GM12878 (cell line): Measurements from ENCODE around the gene MEF2C. TPM values are rescaled to one million over a fixed set of nuclear protein-coding genes. Genes with fewer than 3 reads are reported as not detected.

Experiments used
- ATAC-seq: fragments of 200-7000 bp; cut with Tn5 transposase; 3 replicates; pipeline ENCODE4 v1.9.1; 2020; ENCODE audit warnings: mild to moderate bottlenecking, moderate library complexity
- BruUV-seq: library from RNA; stranded (reverse); fragments of 400-500 nt; replicated peaks from 2 replicates; lab custom pipeline; 2021; lab: Mats Ljungman, UMichigan
- CTCF ChIA-PET: fragments of 300-600 bp; sonication (Branson Sonifier 250); formaldehyde crosslinking; extraction: SDS; loops from one replicate; lab custom pipeline; 2021; ENCODE audit warnings: inconsistent platforms; lab: Yijun Ruan, JAX
- POLR2A ChIA-PET: fragments of 350-600 bp; formaldehyde crosslinking; extraction: SDS; loops from one replicate; lab custom pipeline; 2021; ENCODE audit warnings: inconsistent platforms; lab: Charles Lee
- RAD21 ChIA-PET: fragments of 300-600 bp; sonication (Branson Sonifier 250); formaldehyde crosslinking; loops from one replicate; lab custom pipeline; 2023; ENCODE audit warnings: antibody characterized with exemption; ENCODE audit not compliant: unreplicated experiment; lab: Charles Lee
- SMC1A ChIA-PET: fragments of 300-600 bp; sonication (Branson Sonifier 250); formaldehyde crosslinking; loops from one replicate; lab custom pipeline; 2023; ENCODE audit not compliant: unreplicated experiment, uncharacterized antibody; lab: Charles Lee
- DNase-seq: peaks from one replicate; pipeline ENCODE4 v3.0.0-alpha.2; 2011; ENCODE audit warnings: low read depth, low spot score
- FAIRE-seq: peaks from 3 replicates; lab custom pipeline; 2011; peaks lifted over from hg19 to GRCh38; lab: Jason Lieb, UNC
- H2AFZ ChIP-seq: 2 replicates; pipeline ENCODE4 v1.6.0; 2011; ENCODE audit warnings: low read depth, low read length, control low read depth; ENCODE audit not compliant: control insufficient read depth
- H3K27ac ChIP-seq: 2 replicates; pipeline ENCODE4 v1.5.1; 2011; ENCODE audit warnings: control low read depth; ENCODE audit not compliant: control insufficient read depth, insufficient read depth
- H3K27me3 ChIP-seq, 2 experiments: replicated peaks in 1 of 2; 2 replicates each; pipeline versions ENCODE4 v1.6.0 to v1.6.1; 2011; ENCODE audit warnings: low read length in 1 of 2; ENCODE audit not compliant: control insufficient read depth in 2 of 2, insufficient read depth in 2 of 2
- H3K36me3 ChIP-seq, 2 experiments: 2 replicates each; pipeline ENCODE4 v1.5.1; 2011; ENCODE audit warnings: low read length in 1 of 2; ENCODE audit not compliant: control insufficient read depth in 2 of 2, insufficient read depth in 2 of 2
- H3K4me1 ChIP-seq: 2 replicates; pipeline ENCODE4 v1.6.1; 2011; ENCODE audit warnings: mild to moderate bottlenecking, low read length, moderate library complexity, mixed read lengths; ENCODE audit not compliant: control insufficient read depth, insufficient read depth
- H3K4me2 ChIP-seq: 2 replicates; pipeline ENCODE4 v1.6.0; 2011; ENCODE audit warnings: control low read depth; ENCODE audit not compliant: control insufficient read depth, insufficient read depth
- H3K4me3 ChIP-seq: fragments of 200-600 bp; sonication (generic); 2 replicates; pipeline ENCODE4 v1.5.1; 2016
- H3K79me2 ChIP-seq: 2 replicates; pipeline ENCODE4 v1.6.0; 2011; ENCODE audit warnings: low read length; ENCODE audit not compliant: control insufficient read depth, insufficient read depth
- H3K9ac ChIP-seq: 2 replicates; pipeline ENCODE4 v1.8.0; 2011; ENCODE audit warnings: low read length, control low read depth, mixed read lengths; ENCODE audit not compliant: control insufficient read depth, insufficient read depth
- H3K9me3 ChIP-seq: replicated peaks from 3 replicates; pipeline ENCODE4 v1.5.1; 2011; ENCODE audit warnings: mild to moderate bottlenecking, low read length; ENCODE audit not compliant: control insufficient read depth, insufficient read depth
- H4K20me1 ChIP-seq: 2 replicates; pipeline ENCODE4 v1.6.0; 2011; ENCODE audit not compliant: control insufficient read depth, insufficient read depth
- BCL11A ChIP-seq: IDR thresholded peaks from 2 replicates; pipeline ENCODE4 v1.6.1; 2011; ENCODE audit warnings: low read depth, low read length
- IRF4 ChIP-seq: IDR thresholded peaks from 2 replicates; pipeline ENCODE4 v1.6.1; 2011; ENCODE audit warnings: low read depth, low read length
- JUNB ChIP-seq: IDR thresholded peaks from 2 replicates; pipeline ENCODE4 v1.6.1; 2016; ENCODE audit warnings: antibody characterized with exemption, mild to moderate bottlenecking
- MEF2A ChIP-seq: IDR thresholded peaks from 2 replicates; pipeline ENCODE4 v1.6.1; 2011; ENCODE audit warnings: low read depth, mild to moderate bottlenecking, low read length, moderate library complexity; ENCODE audit not compliant: insufficient read depth
- MLLT1 ChIP-seq: fragments of 450-650 bp; IDR thresholded peaks from 2 replicates; pipeline ENCODE4 v1.6.1; 2016; ENCODE audit warnings: mild to moderate bottlenecking
- PRDM15 ChIP-seq: fragments of 450-650 bp; formaldehyde crosslinking; IDR thresholded peaks from 2 replicates; pipeline ENCODE4 v1.4.0; 2020; ENCODE audit warnings: mild to moderate bottlenecking, moderate library complexity
- RELA ChIP-seq: fragments of 450-650 bp; IDR thresholded peaks from 2 replicates; pipeline ENCODE4 v1.8.0; 2014; ENCODE audit warnings: borderline replicate concordance; ENCODE audit not compliant: partially characterized antibody
- ZNF384 ChIP-seq: IDR thresholded peaks from 2 replicates; pipeline ENCODE4 v1.6.1; 2012; ENCODE audit warnings: low read depth, mild to moderate bottlenecking, low read length, improper control_type of control experiment, borderline replicate concordance
- WGBS: methylation state at CpG from one replicate; pipeline ENCODE4 v1.1.6; 2016; ENCODE audit warnings: low lambda C conversion rate; ENCODE audit not compliant: insufficient replicate concordance, insufficient coverage; ENCODE audit errors: missing lambda C conversion rate; 5-methylcytosine and 5-hydroxymethylcytosine counted together
- in situ Hi-C: fragments of 300-500 bp; cut with MboI; formaldehyde crosslinking; loops from 9 replicates; pipeline ENCODE4 v1.14.3; 2018; ENCODE audit warnings: mixed read lengths
- intact Hi-C: fragments of 100-400 bp; cut with micrococcal nuclease; formaldehyde crosslinking; loops from one replicate; pipeline ENCODE4 v1.14.2; 2022; ENCODE audit not compliant: unreplicated experiment
- polyA plus RNA-seq, 11 experiments: library from polyadenylated mRNA; depleted of rRNA in 4 of 11; unstranded in 6 of 11; stranded (reverse) in 5 of 11; fragments of >200 nt; fragmentation: Nextera tagmentation in 4 of 11; fragmentation: Illumina TruSeq in 1 of 11; extraction: Ambion mirVana in 4 of 11; extraction: Trizol in 1 of 11; gene quantifications; 1 replicate in 1 of 11; 2 replicates in 10 of 11; pipeline versions ENCODE4 v1.2.1 to v1.2.3, GENCODE V29; 2011 to 2016; ENCODE audit warnings: inconsistent platforms in 2 of 11, missing spikeins in 2 of 11, low read depth in 1 of 11
- total RNA-seq, 4 experiments: library from RNA; depleted of rRNA in 3 of 4; stranded (reverse); fragments of >200 nt in 3 of 4; fragmentation: Illumina TruSeq in 1 of 4; extraction: Trizol in 1 of 4; gene quantifications; 2 replicates each; pipeline versions ENCODE4 v1.2.1 to v1.2.3, GENCODE V29; 2013 to 2021

Gene MEF2C
- total and polyA plus RNA-seq, 10 of the 15 experiments (the other 5 are each of a cell fraction or from before 2014, with no cell fraction given): 104 to 225 (median 180) TPM

- TF ChIP-seq RELA: no peak
These were observed 7.4 kb downstream of the MEF2C start (continued) for GRCh38 chr5:88875341-88876234.

- CTCF ChIA-PET: interaction anchor here (0.6 to 1.1 kb wide), 5 partner anchors 11 to 209 kb away, joined by 3 read pairs; no protein-coding TSS in a partner anchor
- H3K9ac ChIP-seq: no peak overlapping the region
- in situ Hi-C loops: no loop called here
- peaks cover 0 to 20% of the 10 kb centered on the region in 2 experiments; a peak in 2 of 4 replicates for H3K36me3 ChIP-seq
- no TSS peak for BruUV-seq
- POLR2A ChIA-PET: interaction anchor here (0.8 kb wide), 1 partner anchor 975 kb away, joined by 7 read pairs; no protein-coding TSS in a partner anchor
- H3K4me2 ChIP-seq: no peak overlapping the region
- FAIRE-seq: no peak
- RAD21 ChIA-PET: interaction anchor here (0.9 kb wide), 1 partner anchor 44 kb away, joined by 3 read pairs; no protein-coding TSS in a partner anchor
- peaks cover 97% of the 10 kb centered on the region for H3K79me2 ChIP-seq
- no peak for DNase-seq
- H3K9me3 ChIP-seq: peaks cover 28% of the 10 kb centered on the region
- intact Hi-C loops: no loop called here
- H2AFZ ChIP-seq: no peak overlapping the region
- no peak for ATAC-seq
- 0 out of 2 replicates have a peak overlapping the region, but pooled peaks have one; percentile 1 for H3K27ac ChIP-seq
- H3K27me3 ChIP-seq: no peaks in the 10 kb centered on the region
- WGBS: 1% methylated on average over 6 of the region's 6 CpGs
- peak; percentile 40 for TF ChIP-seq JUNB
- no peak for TF ChIP-seq PRDM15 (CRISPR knock-in tag)
- TF ChIP-seq IRF4: peak; percentile 31; the same call in 1 of the 2 replicates
- TF ChIP-seq BCL11A: peak; percentile 59; the same call in 1 of the 2 replicates
- peak; percentile 65 for TF ChIP-seq ZNF384
- TF ChIP-seq MLLT1: peak; percentile 84; the same call in 1 of the 2 replicates
- no peak for TF ChIP-seq MEF2A
- SMC1A ChIA-PET: interaction anchor here (0.6 to 1.1 kb wide), 8 partner anchors 8 to 358 kb away, joined by 3 to 6 read pairs (median 3); no protein-coding TSS in a partner anchor
- no peaks in the 10 kb centered on the region for H3K4me1 ChIP-seq
- peak overlapping the region; percentile 30; the same call in 1 of the 2 replicates for H3K4me3 ChIP-seq
- no peaks in the 10 kb centered on the region for H4K20me1 ChIP-seq
These were observed 9.5 kb downstream of the MEF2C start for GRCh38 chr5:88873447-88873846.
